Esophagus squamous epithelium (tissue), 4 donors: ENCODE data around the gene HNRNPM.

Source experiments
- POLR2A ChIP-seq, 4 donors: fragments of 450-650 bp; IDR thresholded peaks; one replicate each; pipeline ENCODE4 v1.6.1; 2017; ENCODE audit warnings: antibody characterized with exemption in 4 of 4, mild to moderate bottlenecking in 4 of 4, moderate library complexity in 3 of 4
- TF ChIP-seq, protein P1 (sequence below), 6 experiments: fragments of 450-650 bp in 4 of 6; fragments of 200-600 bp in 2 of 6; sonication (generic) in 2 of 6; IDR thresholded peaks; one replicate each; pipeline ENCODE4 v1.5.1; 2016 to 2019; ENCODE audit warnings: antibody characterized with exemption in 6 of 6, mild to moderate bottlenecking in 4 of 6, moderate library complexity in 4 of 6

DNA sequence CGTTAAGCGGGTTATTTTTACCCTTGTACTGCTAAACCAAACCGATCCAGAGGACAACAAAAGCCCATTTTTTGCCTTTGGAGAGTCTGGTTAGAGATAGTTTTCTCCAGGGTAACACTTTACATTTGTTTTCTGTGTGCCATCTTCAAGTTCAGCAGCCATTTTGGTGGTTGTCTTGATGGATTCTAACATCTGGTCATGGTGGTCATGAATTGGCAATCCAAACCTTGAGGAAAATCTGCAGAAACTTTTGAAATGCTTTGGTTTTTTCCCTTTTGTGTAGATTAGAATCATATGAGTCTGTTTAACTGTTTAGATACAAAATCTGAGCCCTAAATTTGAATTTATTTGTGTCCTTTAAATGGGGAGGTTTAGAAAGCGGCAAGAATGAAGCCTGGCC is 16.6 kb downstream of the HNRNPM start:
- TF ChIP-seq, protein P1, sequence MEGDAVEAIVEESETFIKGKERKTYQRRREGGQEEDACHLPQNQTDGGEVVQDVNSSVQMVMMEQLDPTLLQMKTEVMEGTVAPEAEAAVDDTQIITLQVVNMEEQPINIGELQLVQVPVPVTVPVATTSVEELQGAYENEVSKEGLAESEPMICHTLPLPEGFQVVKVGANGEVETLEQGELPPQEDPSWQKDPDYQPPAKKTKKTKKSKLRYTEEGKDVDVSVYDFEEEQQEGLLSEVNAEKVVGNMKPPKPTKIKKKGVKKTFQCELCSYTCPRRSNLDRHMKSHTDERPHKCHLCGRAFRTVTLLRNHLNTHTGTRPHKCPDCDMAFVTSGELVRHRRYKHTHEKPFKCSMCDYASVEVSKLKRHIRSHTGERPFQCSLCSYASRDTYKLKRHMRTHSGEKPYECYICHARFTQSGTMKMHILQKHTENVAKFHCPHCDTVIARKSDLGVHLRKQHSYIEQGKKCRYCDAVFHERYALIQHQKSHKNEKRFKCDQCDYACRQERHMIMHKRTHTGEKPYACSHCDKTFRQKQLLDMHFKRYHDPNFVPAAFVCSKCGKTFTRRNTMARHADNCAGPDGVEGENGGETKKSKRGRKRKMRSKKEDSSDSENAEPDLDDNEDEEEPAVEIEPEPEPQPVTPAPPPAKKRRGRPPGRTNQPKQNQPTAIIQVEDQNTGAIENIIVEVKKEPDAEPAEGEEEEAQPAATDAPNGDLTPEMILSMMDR (IDR thresholded peaks at IDR 0.05) = no peak
- no peak for TF ChIP-seq POLR2A (IDR thresholded peaks at IDR 0.05)
